ENCODE data around the gene MYO1D. TPM values are rescaled to one million over a fixed set of nuclear protein-coding genes. Genes with fewer than 3 reads are reported as not detected.

Gene MYO1D
- total and polyA plus RNA-seq, 2 of the 13 experiments (the other 11 are each of a cell fraction or from before 2014, with no cell fraction given) = 13.2 to 17.3 TPM

DNA sequence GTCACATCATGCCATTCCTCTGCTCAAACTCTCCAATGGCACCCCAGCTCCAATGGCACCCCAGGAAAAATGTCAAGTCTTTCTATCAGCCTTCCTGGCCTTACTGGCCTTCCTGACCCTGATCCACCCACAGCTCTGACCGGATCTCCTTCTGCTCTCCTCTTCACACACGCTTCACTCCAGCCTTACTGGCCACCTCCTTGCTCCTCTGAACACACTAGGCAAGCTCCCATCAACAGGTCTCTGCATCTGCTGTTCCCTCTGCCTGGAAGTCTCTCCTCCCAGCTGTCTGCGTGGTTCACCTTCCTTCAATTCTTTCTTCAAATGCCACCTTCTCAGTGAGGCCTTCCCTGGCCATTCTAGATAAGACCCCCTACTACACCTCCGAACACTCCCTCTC lies 43.4 kb downstream of the MYO1D start (continued):
- TF ChIP-seq, protein P1, sequence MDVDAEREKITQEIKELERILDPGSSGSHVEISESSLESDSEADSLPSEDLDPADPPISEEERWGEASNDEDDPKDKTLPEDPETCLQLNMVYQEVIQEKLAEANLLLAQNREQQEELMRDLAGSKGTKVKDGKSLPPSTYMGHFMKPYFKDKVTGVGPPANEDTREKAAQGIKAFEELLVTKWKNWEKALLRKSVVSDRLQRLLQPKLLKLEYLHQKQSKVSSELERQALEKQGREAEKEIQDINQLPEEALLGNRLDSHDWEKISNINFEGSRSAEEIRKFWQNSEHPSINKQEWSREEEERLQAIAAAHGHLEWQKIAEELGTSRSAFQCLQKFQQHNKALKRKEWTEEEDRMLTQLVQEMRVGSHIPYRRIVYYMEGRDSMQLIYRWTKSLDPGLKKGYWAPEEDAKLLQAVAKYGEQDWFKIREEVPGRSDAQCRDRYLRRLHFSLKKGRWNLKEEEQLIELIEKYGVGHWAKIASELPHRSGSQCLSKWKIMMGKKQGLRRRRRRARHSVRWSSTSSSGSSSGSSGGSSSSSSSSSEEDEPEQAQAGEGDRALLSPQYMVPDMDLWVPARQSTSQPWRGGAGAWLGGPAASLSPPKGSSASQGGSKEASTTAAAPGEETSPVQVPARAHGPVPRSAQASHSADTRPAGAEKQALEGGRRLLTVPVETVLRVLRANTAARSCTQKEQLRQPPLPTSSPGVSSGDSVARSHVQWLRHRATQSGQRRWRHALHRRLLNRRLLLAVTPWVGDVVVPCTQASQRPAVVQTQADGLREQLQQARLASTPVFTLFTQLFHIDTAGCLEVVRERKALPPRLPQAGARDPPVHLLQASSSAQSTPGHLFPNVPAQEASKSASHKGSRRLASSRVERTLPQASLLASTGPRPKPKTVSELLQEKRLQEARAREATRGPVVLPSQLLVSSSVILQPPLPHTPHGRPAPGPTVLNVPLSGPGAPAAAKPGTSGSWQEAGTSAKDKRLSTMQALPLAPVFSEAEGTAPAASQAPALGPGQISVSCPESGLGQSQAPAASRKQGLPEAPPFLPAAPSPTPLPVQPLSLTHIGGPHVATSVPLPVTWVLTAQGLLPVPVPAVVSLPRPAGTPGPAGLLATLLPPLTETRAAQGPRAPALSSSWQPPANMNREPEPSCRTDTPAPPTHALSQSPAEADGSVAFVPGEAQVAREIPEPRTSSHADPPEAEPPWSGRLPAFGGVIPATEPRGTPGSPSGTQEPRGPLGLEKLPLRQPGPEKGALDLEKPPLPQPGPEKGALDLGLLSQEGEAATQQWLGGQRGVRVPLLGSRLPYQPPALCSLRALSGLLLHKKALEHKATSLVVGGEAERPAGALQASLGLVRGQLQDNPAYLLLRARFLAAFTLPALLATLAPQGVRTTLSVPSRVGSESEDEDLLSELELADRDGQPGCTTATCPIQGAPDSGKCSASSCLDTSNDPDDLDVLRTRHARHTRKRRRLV (CRISPR knock-in tag; IDR thresholded peaks at IDR 0.05) = no peak
- TF ChIP-seq MTA3 (CRISPR knock-in tag; IDR thresholded peaks at IDR 0.05) = no peak
- TF ChIP-seq MEIS2 (CRISPR knock-in tag; IDR thresholded peaks at IDR 0.05) = no peak
- no peak for TF ChIP-seq PHF20 (CRISPR knock-in tag; IDR thresholded peaks at IDR 0.05)
- TF ChIP-seq TCF12 (IDR thresholded peaks at IDR 0.05) = no peak
- no peak for TF ChIP-seq TCF12 (CRISPR knock-in tag; IDR thresholded peaks at IDR 0.05)
- no peak for TF ChIP-seq ZBTB7A (CRISPR knock-in tag; IDR thresholded peaks at IDR 0.05)
- TF ChIP-seq ZNF709 (CRISPR knock-in tag; IDR thresholded peaks at IDR 0.05) = no peak
- no peak for TF ChIP-seq SNRNP70 (IDR thresholded peaks at IDR 0.05; ENCODE audit: low read depth, low read length)
- no peak for TF ChIP-seq SRY (CRISPR knock-in tag; IDR thresholded peaks at IDR 0.05)
- no peak for TF ChIP-seq MLXIP (CRISPR knock-in tag; IDR thresholded peaks at IDR 0.05; ENCODE audit: borderline replicate concordance)
- no peak for TF ChIP-seq MEF2D (CRISPR knock-in tag; IDR thresholded peaks at IDR 0.05)

All from HepG2 (cell line).